Sciatic nerve (tissue), 2 donors: ENCODE measurements around the gene SPATA1. TPM values are rescaled to one million over a fixed set of nuclear protein-coding genes. Genes with fewer than 3 reads are reported as not detected.
"Not testable (repeated sequence)": the region's sequence is repeated elsewhere in the genome, so short reads cannot be mapped to it uniquely, and the experiment has no call there.

Experiments
- ATAC-seq: fragments of 200-7000 bp; cut with Tn5 transposase; one replicate; pipeline ENCODE4 v1.9.1; 2020; ENCODE audit warnings: mild to moderate bottlenecking, moderate library complexity
- DNase-seq: peaks from one replicate; pipeline ENCODE4 v3.0.0-alpha.2; 2020; ENCODE audit warnings: low spot score
- intact Hi-C: fragments of 100-400 bp; cut with DNase I; formaldehyde crosslinking; loops from one replicate; pipeline ENCODE4 v1.14.2; 2022
- total RNA-seq: library from RNA; stranded (reverse); fragmentation: NEBNext Ultra II Directional; extraction: Animal tissue kit (Norgen Biotek cat#: 25700); gene quantifications from one replicate; pipeline ENCODE4 v1.2.1, GENCODE V29; 2021
- donor health status: DM: no; HTN: no; CAD: no.
- donor health status: DM: no; HTN: no; CAD: no.

SPATA1 gene
- total RNA-seq, 1 donor from 2014 or later: 3.4 TPM

- intact Hi-C loops: no loop called here
- ATAC-seq: no peak
- no peak for DNase-seq
Observed at GRCh38 chr1:84506729-84507453, 705 bp downstream of the SPATA1 start.

GRCh38 chr1:84507887-84508286 is 1.7 kb downstream of the SPATA1 start:
- ATAC-seq, intact Hi-C loops, DNase-seq: not testable (repeated sequence)

- no peak for DNase-seq
- intact Hi-C loops: no loop called here
Observed at GRCh38 chr1:84508510-84508909, 2.3 kb downstream of the SPATA1 start.

GRCh38 chr1:84509029-84509428 is 2.8 kb downstream of the SPATA1 start:
- intact Hi-C loops: no loop called here
- no peak for ATAC-seq

More at GRCh38 chr1:84508510-84508909, 2.3 kb downstream of the SPATA1 start:
- no peak for ATAC-seq

GRCh38 chr1:84510165-84510564 is 4.0 kb downstream of the SPATA1 start:
- intact Hi-C loops: no loop called here
- DNase-seq: no peak
- ATAC-seq: no peak

More at GRCh38 chr1:84509029-84509428, 2.8 kb downstream of the SPATA1 start:
- DNase-seq: no peak

- ATAC-seq (no peak), DNase-seq (no peak)
- intact Hi-C loops: no loop called here
Observed at GRCh38 chr1:84510668-84511067, 4.5 kb downstream of the SPATA1 start.

- ATAC-seq (no peak), DNase-seq (no peak)
- intact Hi-C loops: no loop called here
Observed at GRCh38 chr1:84524590-84524989, 18.4 kb downstream of the SPATA1 start.

GRCh38 chr1:84525779-84526178 is 19.6 kb downstream of the SPATA1 start:
- no peak for DNase-seq
- intact Hi-C loops: no loop called here
- no peak for ATAC-seq

- ATAC-seq (no peak), DNase-seq (no peak)
Observed at GRCh38 chr1:84538599-84538998, 32.4 kb downstream of the SPATA1 start.

GRCh38 chr1:84539972-84540371 is 33.8 kb downstream of the SPATA1 start:
- ATAC-seq: no peak
- DNase-seq: no peak
- intact Hi-C loops: no loop called here

More at GRCh38 chr1:84538599-84538998, 32.4 kb downstream of the SPATA1 start:
- intact Hi-C loops: no loop called here

- no peak for ATAC-seq
- no peak for DNase-seq
- intact Hi-C loops: no loop called here
Observed at GRCh38 chr1:84540759-84541158, 34.6 kb downstream of the SPATA1 start.

GRCh38 chr1:84541679-84542078 is 35.5 kb downstream of the SPATA1 start:
- no peak for ATAC-seq
- intact Hi-C loops: no loop called here
- no peak for DNase-seq

- intact Hi-C loops: no loop called here
- no peak for ATAC-seq
- DNase-seq: no peak
Observed at GRCh38 chr1:84550826-84551225, 44.6 kb downstream of the SPATA1 start.

GRCh38 chr1:84569216-84569615 is 63.0 kb downstream of the SPATA1 start:
- ATAC-seq: no peak
- intact Hi-C loops: no loop called here
- no peak for DNase-seq

- no peak for ATAC-seq
- intact Hi-C loops: no loop called here
- no peak for DNase-seq
Observed at GRCh38 chr1:84570436-84571149, 64.4 kb downstream of the SPATA1 start.

GRCh38 chr1:84571150-84571535 is 65.0 kb downstream of the SPATA1 start:
- ATAC-seq: no peak
- intact Hi-C loops: no loop called here
- no peak for DNase-seq

GRCh38 chr1:84573481-84573966 is 67.3 kb downstream of the SPATA1 start:
- intact Hi-C loops: no loop called here
- ATAC-seq (no peak), DNase-seq (no peak)

GRCh38 chr1:84573967-84574842 is 68.0 kb downstream of the SPATA1 start, which contains the start of gene CTBS:
CTBS (minus strand) TSS chr1:84574440; CDS start chr1:84574415, 25 bp downstream.
- DNase-seq: peak; percentile 94
- intact Hi-C loops: no loop called here
- peak; percentile 97 for ATAC-seq

- no peak for DNase-seq
- no peak for ATAC-seq
- intact Hi-C loops: no loop called here
Observed at GRCh38 chr1:84574936-84575335, 68.8 kb downstream of the SPATA1 start.
